GM10266 (cell line): ENCODE data around the gene NRAS.

Experiments
- DNase-seq: peaks from one replicate; pipeline ENCODE4 v3.0.0; 2012; ENCODE audit errors: extremely low spot score
- TF ChIP-seq, protein P1 (sequence below): IDR thresholded peaks from 2 replicates; pipeline ENCODE4 v1.5.1; 2012; ENCODE audit warnings: mild to moderate bottlenecking, low read depth; ENCODE audit not compliant: control insufficient read depth, insufficient read depth; ENCODE audit errors: missing control alignments

The NRAS gene

DNA sequence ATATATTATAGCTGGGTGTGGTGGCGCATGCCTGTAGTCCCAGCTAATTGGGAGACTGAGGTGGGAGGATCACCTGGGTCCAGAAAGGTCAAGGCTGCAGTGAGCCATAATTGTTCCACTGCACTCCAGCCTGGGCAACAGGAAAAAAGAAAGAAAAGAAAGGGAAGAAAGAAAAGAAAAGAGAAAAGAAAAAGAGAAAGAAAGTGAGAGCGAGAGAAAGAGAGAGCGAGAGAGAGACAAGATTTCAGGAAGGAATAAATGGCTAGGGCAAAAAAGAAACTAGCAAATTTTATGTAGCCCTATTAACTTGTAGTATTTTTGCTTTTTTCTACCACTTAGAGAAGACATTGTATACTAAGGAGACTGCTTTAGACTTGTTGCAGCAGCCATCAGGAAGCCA, 6.2 kb downstream of the NRAS start:
- TF ChIP-seq, protein P1, sequence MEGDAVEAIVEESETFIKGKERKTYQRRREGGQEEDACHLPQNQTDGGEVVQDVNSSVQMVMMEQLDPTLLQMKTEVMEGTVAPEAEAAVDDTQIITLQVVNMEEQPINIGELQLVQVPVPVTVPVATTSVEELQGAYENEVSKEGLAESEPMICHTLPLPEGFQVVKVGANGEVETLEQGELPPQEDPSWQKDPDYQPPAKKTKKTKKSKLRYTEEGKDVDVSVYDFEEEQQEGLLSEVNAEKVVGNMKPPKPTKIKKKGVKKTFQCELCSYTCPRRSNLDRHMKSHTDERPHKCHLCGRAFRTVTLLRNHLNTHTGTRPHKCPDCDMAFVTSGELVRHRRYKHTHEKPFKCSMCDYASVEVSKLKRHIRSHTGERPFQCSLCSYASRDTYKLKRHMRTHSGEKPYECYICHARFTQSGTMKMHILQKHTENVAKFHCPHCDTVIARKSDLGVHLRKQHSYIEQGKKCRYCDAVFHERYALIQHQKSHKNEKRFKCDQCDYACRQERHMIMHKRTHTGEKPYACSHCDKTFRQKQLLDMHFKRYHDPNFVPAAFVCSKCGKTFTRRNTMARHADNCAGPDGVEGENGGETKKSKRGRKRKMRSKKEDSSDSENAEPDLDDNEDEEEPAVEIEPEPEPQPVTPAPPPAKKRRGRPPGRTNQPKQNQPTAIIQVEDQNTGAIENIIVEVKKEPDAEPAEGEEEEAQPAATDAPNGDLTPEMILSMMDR = no peak
- no peak for DNase-seq

DNA sequence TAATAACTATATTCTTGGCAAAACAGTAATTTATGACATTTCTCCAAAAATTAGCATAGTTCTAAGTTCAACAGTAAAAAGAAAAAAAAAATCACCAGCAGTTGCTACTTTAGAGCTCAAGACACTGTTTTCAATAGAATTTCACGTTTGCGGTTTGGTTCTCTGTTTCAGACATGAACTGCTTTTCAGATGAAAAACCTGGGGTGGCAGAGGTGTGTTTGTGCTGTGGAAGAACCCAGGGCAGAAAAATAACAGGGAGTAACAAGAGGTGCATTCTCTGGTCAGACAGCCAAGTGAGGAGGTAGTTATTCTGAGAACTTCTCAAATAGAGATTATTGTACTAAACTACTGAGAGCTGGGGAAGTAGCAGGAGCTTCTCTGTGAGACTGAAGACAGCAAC, 9.0 kb downstream of the NRAS start:
- TF ChIP-seq, protein P1 = no peak
- no peak for DNase-seq

DNA sequence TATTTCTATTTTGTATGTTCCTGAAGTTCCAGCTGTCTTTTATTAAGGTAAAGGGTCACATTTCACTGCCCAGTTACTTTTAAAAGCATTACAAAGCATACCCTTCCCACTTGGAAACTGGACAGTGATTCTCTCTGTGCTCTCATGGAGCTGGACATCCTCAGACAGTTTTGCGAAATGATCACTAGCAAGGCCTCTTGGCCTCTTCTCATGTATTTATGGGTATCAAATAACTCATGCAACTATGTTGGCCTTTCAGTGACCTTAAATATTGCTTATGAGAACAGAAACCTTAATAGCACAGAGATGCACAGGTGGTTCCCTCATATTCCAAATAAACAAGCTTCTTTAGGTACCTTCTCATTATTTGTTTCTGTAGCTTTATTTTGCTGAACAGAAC, 13.3 kb downstream of the NRAS start:
- DNase-seq = no peak
- TF ChIP-seq, protein P1 = no peak

DNA sequence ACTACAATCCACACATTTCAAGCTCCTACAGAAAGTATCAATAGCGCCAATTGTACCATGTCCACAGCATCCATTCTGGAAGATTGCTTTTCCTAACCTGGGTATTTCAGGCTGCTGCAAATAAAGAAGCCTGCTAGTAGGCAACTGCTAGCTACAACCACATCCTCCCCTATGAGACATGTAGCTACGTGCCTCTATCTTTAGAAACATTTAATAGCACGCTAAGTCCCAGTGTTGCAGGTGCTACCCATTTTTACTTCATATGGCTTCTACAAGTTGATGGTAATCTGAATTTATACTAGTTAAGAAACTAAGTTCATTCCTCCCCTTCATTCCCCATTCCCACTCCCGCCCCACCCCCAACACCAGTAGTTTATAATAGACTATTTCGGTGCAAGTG, 13.8 kb downstream of the NRAS start:
- TF ChIP-seq, protein P1 = no peak
- DNase-seq = peak; percentile 27

DNA sequence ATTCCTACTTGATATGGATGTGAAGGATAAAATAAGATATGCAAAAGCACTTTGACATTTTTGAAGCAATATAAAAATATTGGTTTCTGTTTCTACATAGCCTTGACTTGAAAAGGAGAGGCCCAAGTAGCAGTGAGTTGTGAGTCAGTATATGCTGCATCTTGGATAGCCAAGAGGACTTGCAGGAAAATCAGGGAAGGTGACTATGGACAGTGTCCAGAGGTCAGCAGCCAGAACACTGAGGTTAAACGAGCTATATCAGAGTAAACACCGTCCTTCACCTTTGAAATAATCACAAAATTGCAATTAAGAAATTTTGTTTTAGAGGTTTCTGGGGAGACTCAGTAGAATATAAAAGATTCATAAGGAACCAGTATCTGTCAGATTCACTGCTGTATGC, 14.6 kb downstream of the NRAS start:
- TF ChIP-seq, protein P1 = no peak
- DNase-seq = no peak

DNA sequence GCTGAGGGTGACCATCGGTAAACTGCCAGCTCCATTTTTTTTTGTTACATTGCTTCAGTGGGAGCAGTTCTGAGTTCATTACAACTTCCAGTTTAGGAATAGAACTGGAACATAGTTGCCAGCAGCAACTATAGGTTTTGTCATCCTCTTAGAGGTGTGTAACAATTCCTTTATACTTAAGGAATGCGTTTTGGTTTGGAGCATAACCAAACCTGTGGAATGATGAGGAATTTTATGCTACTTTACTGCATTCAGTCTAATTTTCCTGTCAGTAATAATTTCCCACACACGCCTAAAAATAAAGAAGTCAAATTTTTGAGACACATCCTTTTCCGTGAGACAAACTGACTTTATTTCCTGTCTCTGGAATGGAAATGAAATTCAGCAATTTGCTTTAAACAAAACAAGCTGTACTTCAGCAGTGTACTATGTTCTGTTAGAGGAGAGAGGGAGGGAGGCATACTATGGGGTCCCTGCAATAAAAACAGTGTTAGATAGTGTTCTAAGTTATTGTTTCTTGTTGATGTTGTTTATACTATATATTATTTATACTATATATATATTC, 16.5 kb downstream of the NRAS start:
- TF ChIP-seq, protein P1 = no peak
- no peak for DNase-seq

DNA sequence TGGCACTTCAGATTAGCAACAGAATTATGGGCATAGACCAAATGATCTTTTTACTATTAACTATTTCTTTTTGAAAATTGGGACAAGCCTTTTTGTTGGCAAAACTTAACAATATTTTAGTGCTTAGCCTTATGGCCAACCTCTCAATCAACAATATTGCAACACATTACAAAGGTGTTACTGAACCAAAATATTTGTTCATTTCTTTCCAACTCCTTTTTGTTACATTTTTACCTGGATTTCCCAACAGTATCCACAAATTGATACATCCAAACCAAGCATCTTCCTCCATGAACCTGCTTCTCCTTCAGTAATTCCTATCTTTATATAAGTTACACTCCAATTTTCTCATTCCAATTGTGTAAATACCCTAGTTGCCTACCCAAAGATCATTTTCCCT, 19.8 kb downstream of the NRAS start:
- DNase-seq = no peak
- TF ChIP-seq, protein P1 = no peak
